GM19025 (cell line): ENCODE data around the gene AKR1C3.
"Not testable (repeated sequence)": the region's sequence is repeated elsewhere in the genome, so short reads cannot be mapped to it uniquely, and the experiment has no call there.

ENCODE experiments used
- ATAC-seq: cut with Tn5 transposase; IDR thresholded peaks from one replicate; pipeline ENCODE4 v1.9.1; 2021; ENCODE audit warnings: mild to moderate bottlenecking, low read depth, moderate library complexity; ENCODE audit not compliant: unreplicated experiment

Gene AKR1C3

DNA sequence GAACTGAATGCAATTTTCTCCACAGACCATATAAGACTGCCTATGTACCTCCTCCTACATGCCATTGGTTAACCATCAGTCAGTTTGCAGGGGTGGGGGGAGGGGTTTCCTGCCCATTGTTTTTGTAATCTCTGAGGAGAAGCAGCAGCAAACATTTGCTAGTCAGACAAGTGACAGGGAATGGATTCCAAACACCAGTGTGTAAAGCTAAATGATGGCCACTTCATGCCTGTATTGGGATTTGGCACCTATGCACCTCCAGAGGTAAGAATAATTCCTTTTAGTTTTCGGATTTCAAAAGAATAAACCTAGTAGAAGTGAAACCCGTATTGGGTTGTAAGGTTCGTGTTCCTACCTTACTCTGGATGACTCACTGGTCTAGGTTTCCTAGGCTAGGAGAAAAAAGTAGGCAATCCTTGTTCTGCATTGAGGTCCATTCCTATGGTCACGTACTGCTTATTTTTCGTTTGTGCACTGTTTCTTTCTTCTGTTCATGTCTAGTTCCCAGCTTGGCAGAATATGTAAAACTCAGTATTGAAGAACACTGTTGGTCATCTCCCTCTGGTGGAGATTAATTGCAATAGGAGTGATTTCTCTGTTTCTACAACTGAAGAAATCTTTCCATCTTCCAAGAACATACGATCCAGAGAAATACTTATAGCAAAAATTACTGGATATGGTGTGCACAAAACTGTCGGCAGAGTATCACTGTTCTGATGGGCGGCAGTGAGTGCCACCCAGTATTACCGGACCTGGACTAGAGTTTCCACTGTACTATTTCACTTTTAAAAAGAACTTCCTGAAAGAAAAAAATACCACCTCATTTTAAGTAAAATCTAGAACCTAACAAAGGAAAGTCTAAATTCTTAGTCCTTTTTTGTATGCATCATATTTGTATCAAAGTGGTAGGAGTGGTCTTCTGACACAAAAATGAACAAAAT is at the start of gene AKR1C3:
Gene AKR1C3, plus strand, starts transcription at position 150 of the 941 bp plus-strand sequence. Its CDS starts 31 bp downstream, at position 181.
- ATAC-seq, result no peak

DNA sequence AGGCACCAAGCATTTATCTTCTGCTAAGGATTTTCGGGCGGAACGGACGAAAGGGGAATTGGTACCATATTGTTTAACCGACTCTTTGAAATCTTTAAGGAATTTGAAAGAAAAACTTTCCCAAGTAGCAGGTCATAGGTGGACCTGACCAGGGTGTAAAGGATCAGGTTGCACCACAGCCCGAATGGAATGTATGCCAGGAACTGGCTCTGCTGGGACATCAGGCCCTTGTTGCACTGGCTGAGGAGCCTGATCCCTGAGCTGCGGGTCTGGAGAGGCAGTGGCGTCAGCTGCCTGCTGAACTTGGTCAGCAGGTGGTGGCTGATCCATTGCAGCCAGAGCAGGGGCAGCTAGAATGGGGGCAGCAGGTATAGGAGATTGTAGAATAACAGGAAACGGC is 49.1 kb upstream of the AKR1C3 start:
- no peak for ATAC-seq

DNA sequence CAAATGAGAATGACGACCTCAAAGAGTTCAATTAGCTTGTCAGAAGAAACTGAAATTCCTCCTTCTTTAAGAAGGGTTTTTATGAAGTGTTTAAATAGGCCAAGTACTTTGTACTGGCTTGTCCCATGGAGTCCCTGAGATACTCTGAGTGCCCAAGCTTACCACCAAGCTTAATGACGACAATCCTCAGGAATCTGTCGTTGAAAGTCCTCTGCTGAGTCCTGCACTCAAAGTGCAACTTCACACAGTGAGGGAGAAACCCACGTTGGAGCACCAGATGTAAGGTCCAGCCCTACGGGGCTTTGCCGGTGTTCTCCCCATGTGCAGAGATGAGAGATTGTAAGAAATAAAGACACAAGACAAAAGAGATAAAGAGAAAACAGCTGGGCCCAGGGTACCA is 47.8 kb upstream of the AKR1C3 start:
- ATAC-seq, result no peak

DNA sequence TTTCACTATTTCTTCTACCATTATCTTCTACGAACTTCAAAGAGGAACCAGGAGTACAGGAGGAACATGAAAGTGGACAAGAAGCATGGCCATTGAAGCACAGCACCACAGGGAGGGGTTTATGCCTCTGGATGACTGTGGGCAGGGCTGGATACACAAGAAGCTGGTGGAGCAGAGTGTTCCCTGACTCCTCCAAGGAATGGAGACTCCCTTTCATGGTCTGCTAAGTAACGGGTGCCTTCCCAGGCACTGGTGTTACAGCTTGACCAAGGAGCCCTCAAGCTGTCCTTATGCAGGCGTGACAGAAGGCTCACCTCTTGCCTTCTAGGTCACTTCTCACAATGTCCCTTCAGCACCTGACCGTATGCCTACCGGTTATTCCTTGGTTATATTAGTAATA is 47.2 kb upstream of the AKR1C3 start:
- ATAC-seq, result not testable (repeated sequence)

DNA sequence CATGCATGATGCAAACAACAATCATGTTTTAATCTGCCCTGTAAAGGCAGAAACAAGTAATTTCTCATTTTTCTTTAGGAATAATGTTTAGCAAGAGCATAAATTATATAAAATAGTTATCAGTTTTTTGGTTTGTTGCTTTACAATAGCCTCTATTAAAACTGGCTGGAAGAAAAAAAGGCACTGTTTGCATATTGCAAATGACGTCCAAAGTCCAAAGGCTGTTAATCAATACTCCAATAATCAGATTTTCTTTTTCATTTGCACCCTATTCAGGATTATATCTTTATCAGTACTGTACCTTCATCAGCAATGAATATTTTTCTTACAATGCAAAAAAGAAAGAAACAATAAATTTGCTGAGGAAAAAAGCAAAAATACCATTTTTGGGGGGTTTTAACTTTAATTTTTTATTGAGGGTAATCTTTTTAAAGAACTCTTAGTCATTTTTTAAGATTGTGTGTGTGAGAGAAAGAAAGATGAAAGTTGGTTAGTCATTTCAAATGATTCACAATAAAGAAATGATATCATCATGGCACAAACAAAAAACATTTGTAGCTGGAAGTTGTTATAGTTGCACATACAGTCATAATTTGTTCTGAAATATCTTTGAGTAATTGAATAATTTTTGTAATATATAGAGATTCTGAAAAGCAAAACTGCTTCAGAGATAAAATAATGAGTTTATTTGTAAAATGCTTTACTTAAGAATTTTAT is 46.1 kb upstream of the AKR1C3 start:
- ATAC-seq, result no peak

DNA sequence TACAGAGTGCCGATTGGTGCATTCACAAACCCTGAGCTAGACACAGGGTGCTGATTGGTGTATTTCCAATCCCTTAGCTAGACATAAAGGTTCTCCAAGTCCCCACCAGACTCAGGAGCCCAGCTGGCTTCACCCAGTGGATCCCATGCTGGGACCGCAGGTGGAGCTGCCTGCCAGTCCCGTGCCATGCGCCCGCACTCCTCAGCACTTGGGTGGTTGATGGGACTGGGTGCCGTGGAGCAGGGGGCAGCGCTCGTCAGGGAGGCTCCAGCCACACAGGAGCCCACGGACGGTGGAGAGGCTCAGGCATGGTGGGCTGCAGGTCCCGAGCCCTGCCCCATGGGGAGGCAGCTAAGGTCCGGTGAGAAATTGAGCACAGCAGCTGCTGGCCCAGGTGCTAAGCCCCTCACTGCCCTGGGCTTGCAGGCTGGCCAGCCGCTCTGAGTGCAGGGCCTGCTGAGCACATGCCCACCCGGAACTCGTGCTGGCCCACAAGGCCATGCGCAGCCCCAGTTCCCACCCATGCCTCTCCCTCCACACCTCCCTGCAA is 41.2 kb upstream of the AKR1C3 start:
- ATAC-seq, result not testable (repeated sequence)

DNA sequence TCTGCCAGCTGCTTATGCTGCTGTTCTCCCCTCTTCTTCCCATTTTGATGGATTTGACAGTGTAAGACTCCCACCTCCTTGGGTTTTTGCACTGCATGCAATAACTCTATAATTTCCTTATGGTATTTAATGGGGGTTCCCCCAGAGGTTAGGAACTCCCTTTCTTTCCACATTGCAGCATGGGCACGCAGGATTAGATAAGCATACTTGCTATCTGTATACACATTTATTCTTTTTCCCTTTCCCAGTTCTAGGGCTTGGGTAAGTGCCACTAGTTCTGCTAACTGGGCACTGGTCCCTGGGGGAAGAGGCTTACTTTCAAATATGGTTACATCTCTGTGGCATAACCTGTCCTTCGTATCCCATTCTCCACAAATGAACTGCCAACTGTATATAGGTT is 39.4 kb upstream of the AKR1C3 start:
- ATAC-seq, result not testable (repeated sequence)

DNA sequence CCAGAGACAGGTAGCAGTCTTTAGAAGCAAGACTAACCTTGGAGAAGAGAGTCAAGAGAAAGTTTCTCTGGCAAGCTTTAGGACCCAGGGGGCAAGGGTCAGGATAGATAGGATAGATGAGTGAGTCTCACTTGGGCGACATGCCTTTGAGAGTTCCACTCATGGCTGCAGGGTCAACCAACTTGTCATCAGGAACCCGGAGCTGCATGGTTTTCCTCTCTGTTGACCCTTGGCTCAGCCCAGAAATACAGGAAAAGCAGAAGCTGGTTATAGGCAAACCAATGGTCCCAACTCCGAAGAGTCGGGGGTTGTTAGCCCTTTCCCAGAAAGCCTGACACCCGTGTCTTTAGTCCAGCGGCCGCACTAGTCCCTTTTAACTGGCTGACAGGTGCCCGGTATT is 34.9 kb upstream of the AKR1C3 start:
- not testable (repeated sequence) for ATAC-seq

DNA sequence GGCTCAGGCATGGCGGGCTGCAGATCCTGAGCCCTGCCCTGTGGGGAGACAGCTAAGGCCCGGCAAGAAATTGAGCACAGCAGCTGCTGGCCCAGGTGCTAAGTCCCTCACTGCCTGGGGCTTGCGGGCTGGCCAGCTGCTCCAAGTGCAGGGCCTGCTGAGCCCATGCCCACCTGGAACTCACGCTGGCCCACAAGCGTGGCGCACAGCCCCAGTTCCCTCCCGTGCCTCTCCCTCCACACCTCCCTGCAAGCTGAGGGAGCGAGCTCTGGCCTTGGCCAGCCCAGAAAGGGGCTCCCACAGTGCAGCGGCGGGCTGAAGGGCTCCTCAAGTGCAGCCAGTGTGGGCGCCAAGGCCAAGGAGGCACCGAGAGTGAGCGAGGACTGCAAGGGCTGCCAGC is 33.4 kb upstream of the AKR1C3 start:
- not testable (repeated sequence) for ATAC-seq

DNA sequence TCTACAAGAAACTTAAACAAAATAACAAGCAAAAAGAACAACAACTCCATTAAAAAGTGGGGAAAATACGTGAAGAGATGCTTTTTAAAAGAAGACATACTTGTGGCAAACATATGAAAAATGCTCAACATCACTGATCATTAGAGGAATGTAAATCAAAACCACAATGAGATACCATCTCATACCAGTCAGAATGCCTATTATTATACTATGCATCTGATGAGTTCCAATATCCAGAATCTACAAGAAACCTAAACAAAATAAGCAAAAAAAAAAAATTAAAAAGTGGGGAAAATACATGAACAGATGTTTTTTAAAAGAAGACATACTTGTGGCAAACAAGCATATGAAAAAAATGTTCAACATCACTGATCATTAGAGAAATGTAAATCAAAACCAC is 29.6 kb upstream of the AKR1C3 start:
- no peak for ATAC-seq

DNA sequence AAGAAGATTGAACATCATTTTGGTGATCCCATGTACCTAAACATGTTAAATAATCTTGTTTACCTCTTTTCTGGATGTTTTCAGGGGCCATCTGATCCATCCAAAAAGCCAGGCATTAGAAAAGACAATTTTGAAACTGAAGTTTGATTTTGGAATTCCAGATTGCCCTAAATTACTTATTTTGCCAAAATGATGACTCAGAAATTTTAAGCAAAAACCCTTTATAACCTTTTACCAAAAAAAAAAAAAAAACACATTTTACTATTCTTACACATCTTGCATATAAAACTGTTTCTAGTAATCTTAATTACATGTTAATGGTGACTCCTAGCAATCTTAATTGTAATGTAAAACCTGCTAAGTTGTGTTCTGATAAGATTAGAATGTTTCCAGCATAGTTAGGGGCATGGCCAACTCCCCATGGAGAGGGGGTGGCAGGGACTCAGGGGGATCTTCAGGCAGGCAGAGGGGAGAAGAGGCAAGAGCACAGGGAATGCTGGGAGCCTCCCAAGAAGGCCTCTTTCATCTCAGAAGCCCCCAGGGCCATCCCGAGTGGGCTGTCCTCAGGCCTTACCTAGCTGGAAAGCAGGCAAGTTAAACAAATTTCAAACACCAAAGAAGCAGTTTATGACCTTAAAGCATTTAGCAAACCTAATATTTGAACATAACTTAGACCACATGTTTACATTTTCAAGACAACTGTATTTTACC is 25.8 kb upstream of the AKR1C3 start:
- ATAC-seq, result no peak

DNA sequence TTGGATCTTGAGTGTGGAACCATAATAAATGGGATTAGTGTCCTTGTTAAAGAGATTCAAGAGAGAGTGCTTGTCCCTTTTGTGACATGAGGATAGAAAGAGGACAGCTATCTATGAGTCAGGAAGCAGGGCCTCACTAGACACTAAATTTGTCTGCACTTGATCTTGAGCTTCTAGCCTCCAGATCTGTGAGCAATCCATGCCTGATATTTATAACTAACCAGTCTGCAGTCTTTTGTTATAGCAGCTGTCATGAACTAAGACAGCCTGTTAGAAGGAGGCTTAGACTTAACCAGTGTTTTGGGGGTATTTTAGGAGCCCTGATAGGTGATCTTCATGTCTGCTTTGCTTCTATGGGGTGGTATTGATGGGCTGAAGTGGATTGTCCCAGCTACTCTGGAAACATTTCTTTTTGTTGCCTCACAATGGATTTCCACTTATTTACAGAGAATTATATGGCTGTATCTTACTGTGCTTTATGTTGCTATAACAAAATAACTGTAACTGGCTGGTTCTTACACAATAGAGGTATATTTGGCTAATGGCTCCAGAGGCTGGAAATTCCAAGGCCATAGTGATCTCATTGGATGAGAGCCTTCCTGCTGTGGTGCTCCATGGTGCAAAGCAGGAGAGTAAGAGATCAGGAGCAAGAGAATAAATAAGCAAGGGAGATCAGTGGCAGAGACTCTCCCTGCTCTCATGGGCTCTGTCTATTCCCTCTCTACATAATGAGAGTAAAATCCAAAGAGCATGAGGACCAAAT is 23.4 kb upstream of the AKR1C3 start:
- no peak for ATAC-seq

DNA sequence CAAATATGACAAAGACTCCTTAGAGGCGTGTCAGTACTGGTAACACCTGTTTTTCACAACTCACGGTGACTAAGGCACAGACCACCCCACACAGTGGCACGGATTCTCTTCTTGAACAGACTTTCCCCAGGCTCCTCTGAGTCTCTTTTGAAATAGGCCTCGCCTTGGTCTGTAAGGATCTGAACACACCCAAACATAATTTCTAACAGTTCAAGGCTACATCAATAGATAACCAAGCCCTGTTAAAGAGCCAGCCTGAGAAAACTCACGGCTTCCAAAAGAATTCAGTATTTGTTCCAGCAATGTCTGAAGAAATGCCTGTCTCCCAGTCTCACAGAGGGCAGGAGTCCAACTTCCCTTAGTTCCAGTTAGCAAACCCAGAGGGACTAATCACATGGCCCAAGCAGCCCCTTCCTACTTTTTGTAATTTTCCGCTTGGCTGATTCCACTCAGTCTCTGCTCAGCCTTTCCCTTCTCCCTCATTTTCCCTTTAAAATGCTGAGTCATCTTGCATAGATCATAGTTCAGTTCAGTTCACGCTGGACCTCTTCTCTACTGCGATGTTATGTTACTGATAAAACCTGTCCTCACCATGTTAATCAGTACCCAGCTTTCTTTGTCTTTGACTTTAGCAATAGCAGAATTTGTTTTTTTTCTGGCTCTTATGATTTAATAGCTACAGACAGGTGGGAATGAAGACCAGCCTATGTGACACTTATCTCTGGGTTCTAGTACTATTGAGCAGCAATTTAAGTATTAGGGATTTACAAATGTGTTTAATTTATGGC is 22.6 kb upstream of the AKR1C3 start:
- no peak for ATAC-seq

DNA sequence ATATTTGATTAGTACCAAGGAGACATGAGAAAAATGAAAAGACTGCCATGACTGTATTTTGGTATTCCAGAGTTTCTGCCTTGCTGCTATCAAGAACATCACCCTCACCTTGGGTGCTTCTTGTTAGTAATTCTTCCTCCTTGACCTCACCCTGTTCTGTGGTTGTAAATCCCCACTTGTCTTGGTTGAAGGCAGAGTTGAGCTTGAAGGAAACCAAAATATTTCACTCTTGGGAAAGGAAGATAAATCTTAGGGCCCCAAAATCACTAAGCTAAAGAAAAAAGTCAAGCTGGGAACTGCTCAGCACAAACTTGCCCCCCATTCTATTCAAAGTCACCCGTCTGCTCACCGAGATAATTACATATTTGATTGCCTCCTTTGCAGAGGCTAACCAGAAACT is 20.6 kb upstream of the AKR1C3 start:
- ATAC-seq, result no peak

DNA sequence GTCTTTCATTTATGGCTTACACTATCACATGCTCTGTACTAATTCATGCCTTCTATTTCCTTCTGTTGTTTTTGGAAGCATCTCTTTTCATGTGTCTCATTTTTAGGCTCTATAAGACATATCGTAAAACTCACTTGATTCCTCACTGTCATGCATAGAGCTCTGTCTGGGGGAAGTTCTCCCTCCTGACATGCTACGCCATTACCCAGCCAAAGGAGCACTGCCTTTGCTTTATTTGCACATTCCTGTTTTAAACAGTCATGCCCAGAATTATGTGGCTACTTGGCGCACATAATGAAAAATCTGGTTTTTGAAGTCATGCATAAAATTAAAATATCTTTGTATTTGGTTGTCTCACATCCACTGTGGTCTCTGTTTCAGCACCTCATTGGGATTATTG is 17.6 kb upstream of the AKR1C3 start:
- ATAC-seq, result no peak

DNA sequence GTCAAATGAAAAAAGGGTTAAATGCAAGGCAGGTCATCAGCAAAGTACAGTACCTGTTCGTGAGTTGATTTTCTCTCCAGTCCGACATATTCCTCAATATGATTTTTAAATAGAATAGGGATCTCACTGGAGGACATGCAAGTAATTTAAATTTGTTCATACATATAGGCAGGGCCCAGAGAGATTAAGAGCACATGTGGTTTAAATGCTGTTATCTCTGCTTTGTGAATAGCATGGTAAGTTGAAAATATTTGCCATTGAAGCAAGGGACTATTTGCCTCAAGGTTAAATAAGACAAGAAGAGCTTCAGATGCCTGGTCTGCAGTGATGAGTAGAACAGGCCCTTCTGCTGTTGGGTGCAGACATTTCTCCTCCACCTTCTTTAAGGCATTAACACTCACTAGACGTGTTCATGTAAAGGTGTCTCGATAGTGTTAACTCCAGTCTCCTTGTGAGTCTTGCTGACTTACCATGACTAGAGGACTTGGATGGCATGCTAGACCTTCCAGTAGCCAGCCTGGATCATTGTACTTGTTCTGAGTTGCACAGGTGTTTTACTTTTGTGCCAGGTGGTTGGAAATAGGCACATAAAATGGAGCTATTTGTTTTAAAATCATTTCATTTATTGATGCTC is 15.6 kb upstream of the AKR1C3 start:
- ATAC-seq, result no peak

DNA sequence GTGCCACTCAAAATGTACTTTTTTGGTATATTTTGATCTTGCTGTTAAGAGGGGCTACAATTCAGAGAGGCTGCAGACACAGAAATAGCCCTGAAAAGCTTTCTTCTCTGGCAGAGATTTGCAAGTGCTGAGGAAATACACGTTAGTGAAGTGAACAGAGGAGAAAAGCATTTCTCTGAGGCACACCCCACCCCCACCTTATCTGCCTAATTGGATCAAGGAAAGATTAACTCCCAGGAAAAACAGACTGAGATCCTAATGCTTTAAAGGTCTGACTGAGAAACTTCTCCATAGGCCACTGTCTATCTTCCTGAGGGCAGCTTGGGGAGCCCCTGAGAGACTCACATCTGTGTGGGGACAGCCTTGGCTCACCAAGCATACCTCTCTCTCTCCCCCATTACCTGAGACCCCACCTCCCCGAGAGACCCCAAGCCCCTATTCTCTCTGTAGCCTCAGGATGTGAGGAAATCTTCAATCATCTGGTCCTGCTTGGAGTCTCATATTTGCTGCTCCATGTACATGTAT is 14.8 kb upstream of the AKR1C3 start:
- no peak for ATAC-seq

DNA sequence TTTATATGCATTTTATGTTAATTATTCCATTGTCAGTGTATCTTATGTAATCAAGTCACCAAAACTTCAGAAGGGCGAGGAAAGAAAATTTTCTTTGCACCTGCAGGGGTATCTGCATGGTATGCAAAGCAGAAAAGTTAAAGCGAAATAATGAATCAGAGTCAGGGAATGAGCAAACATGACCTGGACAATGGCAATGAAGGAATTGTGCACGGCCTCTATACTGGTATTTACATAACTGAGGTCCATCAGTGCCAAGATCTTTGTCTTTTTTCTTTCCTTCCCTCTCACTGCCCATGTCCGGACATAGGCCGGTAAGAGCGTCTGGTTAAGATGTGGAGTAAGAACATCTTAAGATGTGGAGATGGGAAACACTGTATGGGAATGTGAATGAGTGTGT is 14.4 kb upstream of the AKR1C3 start:
- no peak for ATAC-seq

DNA sequence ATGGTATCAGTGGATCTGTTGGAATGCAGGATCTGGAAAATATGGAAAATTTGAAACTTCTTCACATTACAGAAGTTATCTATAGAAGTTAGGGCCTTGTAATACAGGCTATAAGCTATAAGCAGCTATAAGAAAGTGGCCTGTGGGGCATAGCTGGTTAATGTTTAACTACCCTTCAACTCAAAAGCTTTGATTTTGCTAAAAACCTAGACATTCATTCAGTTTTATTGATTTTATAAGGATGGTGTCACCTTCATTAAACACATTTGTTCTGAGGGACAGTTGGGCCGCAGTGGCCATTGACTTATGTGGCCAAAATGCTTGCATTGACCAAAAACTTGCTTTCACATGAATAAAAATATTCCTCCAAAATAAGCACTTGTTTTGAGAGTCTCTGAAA is 13.1 kb upstream of the AKR1C3 start:
- ATAC-seq, result no peak
